Stimulated activated effector memory CD8-positive, alpha-beta T cell treated with anti-CD3 and anti-CD28 coated beads, Interleukin-12 subunit alpha, Interleukin-12 subunit beta, amount 100 ng/mL, for 72 hours (primary cell): ENCODE results near the gene ACAA2.

Experiments used
- ATAC-seq: fragments of 150-1000 bp; cut with Tn5 transposase; 2 replicates; pipeline ENCODE4 v1.10.0; 2021
- DNase-seq, 2 donors: peaks; one replicate each; pipeline ENCODE4 v3.0.0; 2021 to 2022; ENCODE audit warnings: low spot score in 2 of 2
- H3K27ac Mint-ChIP-seq: one replicate; pipeline ENCODE4 v1.8.0; 2022; ENCODE audit warnings: mild to moderate bottlenecking, mixed read lengths
- H3K36me3 Mint-ChIP-seq: one replicate; pipeline ENCODE4 v1.8.0; 2022; ENCODE audit warnings: mild to moderate bottlenecking, mixed read lengths
- H3K4me1 Mint-ChIP-seq: one replicate; pipeline ENCODE4 v1.8.0; 2022; ENCODE audit warnings: mixed read lengths
- H3K4me3 Mint-ChIP-seq: one replicate; pipeline ENCODE4 v1.8.0; 2022; ENCODE audit warnings: mild to moderate bottlenecking, mixed read lengths
- H3K9me3 Mint-ChIP-seq: one replicate; pipeline ENCODE4 v1.8.0; 2022; ENCODE audit warnings: mixed read lengths

ACAA2 gene

GRCh38 chr18:49813319-49814146, at the start of gene ACAA2:
TSS of gene ACAA2 (minus strand) at chr18:49813533. CDS start at chr18:49813484, 49 bp downstream.
- Mint-ChIP-seq H3K4me3 (peak within 1 kb of the TSS; percentile 89), H3K9me3 (peaks cover 3% of the 10 kb centered on the region), H3K36me3 (peaks cover 34% of the 10 kb centered on the region), H3K27ac (peak within 1 kb of the TSS; percentile 99), H3K4me1 (peaks cover 54% of the 10 kb centered on the region)
- ATAC-seq (peak; percentile 94), DNase-seq (peak; percentile 80 to 91)

- Mint-ChIP-seq H3K36me3 (no peaks in the 10 kb centered on the region), H3K9me3 (no peaks in the 10 kb centered on the region), H3K27ac (no peak overlapping the region), H3K4me3 (no peak overlapping the region), H3K4me1 (no peaks in the 10 kb centered on the region)
- ATAC-seq = no peak
- DNase-seq = no peak
These were observed 49.5 kb upstream of the ACAA2 start for GRCh38 chr18:49862656-49863385.

- H3K36me3 Mint-ChIP-seq = no peaks in the 10 kb centered on the region
- H3K4me1 Mint-ChIP-seq = no peaks in the 10 kb centered on the region
- H3K9me3 Mint-ChIP-seq = no peaks in the 10 kb centered on the region
- no peak overlapping the region for H3K4me3 Mint-ChIP-seq
- H3K27ac Mint-ChIP-seq = no peak overlapping the region
- ATAC-seq = no peak
- no peak for DNase-seq
These were observed 48.3 kb upstream of the ACAA2 start for GRCh38 chr18:49861659-49862058.

GRCh38 chr18:49859725-49860124, 46.4 kb upstream of the ACAA2 start:
- no peak overlapping the region for H3K4me3 Mint-ChIP-seq
- no peaks in the 10 kb centered on the region for H3K36me3 Mint-ChIP-seq
- ATAC-seq = no peak
- H3K9me3 Mint-ChIP-seq = no peaks in the 10 kb centered on the region
- no peak for DNase-seq
- no peak overlapping the region for H3K27ac Mint-ChIP-seq
- peaks cover 1% of the 10 kb centered on the region for H3K4me1 Mint-ChIP-seq

- no peaks in the 10 kb centered on the region for H3K36me3 Mint-ChIP-seq
- no peak overlapping the region for H3K4me3 Mint-ChIP-seq
- ATAC-seq (no peak), DNase-seq (no peak)
- no peak overlapping the region for H3K27ac Mint-ChIP-seq
- no peaks in the 10 kb centered on the region for H3K9me3 Mint-ChIP-seq
- peaks cover 6% of the 10 kb centered on the region for H3K4me1 Mint-ChIP-seq
These were observed 45.7 kb upstream of the ACAA2 start for GRCh38 chr18:49859021-49859359.

- H3K27ac Mint-ChIP-seq = no peak overlapping the region
- no peaks in the 10 kb centered on the region for H3K36me3 Mint-ChIP-seq
- H3K4me3 Mint-ChIP-seq = no peak overlapping the region
- no peaks in the 10 kb centered on the region for H3K9me3 Mint-ChIP-seq
- peaks cover 6% of the 10 kb centered on the region for H3K4me1 Mint-ChIP-seq
- ATAC-seq (peak; percentile 46), DNase-seq (peak; percentile 51 to 78)
These were observed 45.1 kb upstream of the ACAA2 start for GRCh38 chr18:49858309-49859020.

GRCh38 chr18:49857708-49858107, 44.4 kb upstream of the ACAA2 start:
- ATAC-seq (no peak), DNase-seq (no peak)
- Mint-ChIP-seq H3K27ac (no peak overlapping the region), H3K4me1 (peaks cover 6% of the 10 kb centered on the region), H3K9me3 (no peaks in the 10 kb centered on the region), H3K4me3 (no peak overlapping the region), H3K36me3 (no peaks in the 10 kb centered on the region)

- Mint-ChIP-seq H3K9me3 (no peaks in the 10 kb centered on the region), H3K27ac (no peak overlapping the region), H3K4me3 (no peak overlapping the region), H3K36me3 (no peaks in the 10 kb centered on the region), H3K4me1 (peaks cover 6% of the 10 kb centered on the region)
- ATAC-seq = no peak
- no peak for DNase-seq
These were observed 43.2 kb upstream of the ACAA2 start for GRCh38 chr18:49856496-49856895.

GRCh38 chr18:49855711-49856415, 42.5 kb upstream of the ACAA2 start:
- Mint-ChIP-seq H3K27ac (no peak overlapping the region), H3K4me1 (peaks cover 6% of the 10 kb centered on the region), H3K4me3 (no peak overlapping the region), H3K9me3 (no peaks in the 10 kb centered on the region), H3K36me3 (no peaks in the 10 kb centered on the region)
- ATAC-seq = no peak
- no peak for DNase-seq

GRCh38 chr18:49854681-49855080, 41.3 kb upstream of the ACAA2 start:
- no peak for ATAC-seq
- no peak overlapping the region for H3K4me3 Mint-ChIP-seq
- H3K4me1 Mint-ChIP-seq = peaks cover 6% of the 10 kb centered on the region
- no peaks in the 10 kb centered on the region for H3K9me3 Mint-ChIP-seq
- H3K36me3 Mint-ChIP-seq = no peaks in the 10 kb centered on the region
- no peak overlapping the region for H3K27ac Mint-ChIP-seq
- no peak for DNase-seq

GRCh38 chr18:49853436-49853835, 40.1 kb upstream of the ACAA2 start:
- Mint-ChIP-seq H3K27ac (no peak overlapping the region), H3K36me3 (no peaks in the 10 kb centered on the region), H3K4me3 (no peak overlapping the region), H3K9me3 (no peaks in the 10 kb centered on the region), H3K4me1 (peaks cover 6% of the 10 kb centered on the region)
- no peak for ATAC-seq
- DNase-seq = no peak

GRCh38 chr18:49853011-49853410, 39.7 kb upstream of the ACAA2 start:
- no peaks in the 10 kb centered on the region for H3K9me3 Mint-ChIP-seq
- ATAC-seq (no peak), DNase-seq (no peak)
- H3K4me1 Mint-ChIP-seq = peaks cover 6% of the 10 kb centered on the region
- H3K4me3 Mint-ChIP-seq = no peak overlapping the region
- H3K27ac Mint-ChIP-seq = no peak overlapping the region
- no peaks in the 10 kb centered on the region for H3K36me3 Mint-ChIP-seq

- H3K27ac Mint-ChIP-seq = no peak overlapping the region
- ATAC-seq = no peak
- H3K9me3 Mint-ChIP-seq = no peaks in the 10 kb centered on the region
- no peak overlapping the region for H3K4me3 Mint-ChIP-seq
- DNase-seq = no peak
- peaks cover 15% of the 10 kb centered on the region for H3K4me1 Mint-ChIP-seq
- no peaks in the 10 kb centered on the region for H3K36me3 Mint-ChIP-seq
These were observed 38.3 kb upstream of the ACAA2 start for GRCh38 chr18:49851624-49852023.

- Mint-ChIP-seq H3K27ac (no peak overlapping the region), H3K4me1 (peaks cover 18% of the 10 kb centered on the region), H3K4me3 (no peak overlapping the region), H3K9me3 (no peaks in the 10 kb centered on the region), H3K36me3 (no peaks in the 10 kb centered on the region)
- no peak for ATAC-seq
- DNase-seq = peak in 1 of 2 donors; percentile 35
These were observed 37.3 kb upstream of the ACAA2 start for GRCh38 chr18:49850636-49851035.
